HepG2 (cell line): ENCODE data around the gene ETS2. TPM values are rescaled to one million over a fixed set of nuclear protein-coding genes. Genes with fewer than 3 reads are reported as not detected.

Source experiments
- GFI1 ChIP-seq: sonication (generic); formaldehyde crosslinking; IDR thresholded peaks from 2 replicates; pipeline ENCODE4 v1.5.0; 2020; ENCODE audit warnings: missing genetic modification reagents, mild to moderate bottlenecking, borderline replicate concordance
- IKZF4 ChIP-seq: sonication (generic); formaldehyde crosslinking; IDR thresholded peaks from 2 replicates; pipeline ENCODE4 v1.5.1; 2020; ENCODE audit warnings: borderline replicate concordance, mild to moderate bottlenecking, low read depth, missing genetic modification reagents; ENCODE audit errors: not compliant biosample characterization
- MAFG ChIP-seq: sonication (generic); formaldehyde crosslinking; IDR thresholded peaks from 2 replicates; pipeline ENCODE4 v1.5.1; 2020; ENCODE audit warnings: mild to moderate bottlenecking, missing genetic modification reagents
- MXD4 ChIP-seq: IDR thresholded peaks from 2 replicates; pipeline ENCODE4 v1.6.1; 2016; ENCODE audit warnings: mild to moderate bottlenecking, missing biosample characterization, missing genetic modification reagents
- RBFOX2 ChIP-seq: fragments of 200-400 bp; formaldehyde crosslinking; IDR thresholded peaks from 2 replicates; pipeline ENCODE4 v1.6.1; 2017; ENCODE audit warnings: low read depth, mild to moderate bottlenecking, low read length
- XBP1 ChIP-seq: sonication (generic); formaldehyde crosslinking; IDR thresholded peaks from 2 replicates; pipeline ENCODE4 v1.5.0; 2020; ENCODE audit warnings: missing genetic modification reagents
- ZNF207 ChIP-seq: fragments of 450-650 bp; IDR thresholded peaks from 2 replicates; pipeline ENCODE4 v1.6.1; 2016; ENCODE audit warnings: antibody characterized with exemption, borderline replicate concordance
- ZNF501 ChIP-seq: sonication (generic); formaldehyde crosslinking; IDR thresholded peaks from 2 replicates; pipeline ENCODE4 v1.5.1; 2020; ENCODE audit warnings: mild to moderate bottlenecking, moderate library complexity, missing genetic modification reagents
- ZNF543 ChIP-seq: sonication (generic); formaldehyde crosslinking; IDR thresholded peaks from 2 replicates; pipeline ENCODE4 v1.4.0; 2020; ENCODE audit warnings: mild to moderate bottlenecking, missing genetic modification reagents
- ZNF546 ChIP-seq: sonication (generic); formaldehyde crosslinking; conservative IDR thresholded peaks from 2 replicates; pipeline ENCODE4 v1.8.1; 2023; ENCODE audit warnings: mild to moderate bottlenecking, missing genetic modification reagents
- polyA plus RNA-seq, 8 experiments: library from polyadenylated mRNA; depleted of rRNA in 3 of 8; stranded (reverse) in 7 of 8; unstranded in 1 of 8; fragments of >200 nt; fragmentation: Illumina TruSeq in 4 of 8; extraction: Trizol in 4 of 8; gene quantifications; 2 replicates each; pipeline versions ENCODE4 v1.2.1 to v1.2.3, GENCODE V29; 2011 to 2016; ENCODE audit warnings: low read depth in 4 of 8, missing spikeins in 1 of 8, mixed read lengths in 1 of 8; ENCODE audit not compliant: insufficient read depth in 1 of 8
- total RNA-seq, 5 experiments: library from RNA; depleted of rRNA; stranded (reverse); fragments of >200 nt; fragmentation: Illumina TruSeq; extraction: Trizol; gene quantifications; 2 replicates each; pipeline ENCODE4 v1.2.3, GENCODE V29; 2016; ENCODE audit warnings: low read depth in 1 of 5
- TF ChIP-seq, protein P1 (sequence below): sonication (generic); formaldehyde crosslinking; IDR thresholded peaks from 2 replicates; pipeline ENCODE4 v1.4.0; 2020; ENCODE audit warnings: mild to moderate bottlenecking, missing genetic modification reagents
- TF ChIP-seq, protein P2 (sequence below): IDR thresholded peaks from 2 replicates; pipeline ENCODE4 v1.6.1; 2016; ENCODE audit warnings: missing biosample characterization, missing genetic modification reagents, low read depth
- TF ChIP-seq, protein P3 (sequence below): sonication (generic); formaldehyde crosslinking; IDR thresholded peaks from 2 replicates; pipeline ENCODE4 v1.4.0; 2020; ENCODE audit warnings: missing genetic modification reagents, borderline replicate concordance
- TF ChIP-seq, protein P4 (sequence below): sonication (generic); formaldehyde crosslinking; IDR thresholded peaks from 2 replicates; pipeline ENCODE4 v1.4.0; 2020; ENCODE audit warnings: missing genetic modification reagents

The ETS2 gene
- total and polyA plus RNA-seq, 2 of the 13 experiments (the other 11 are each of a cell fraction or from before 2014, with no cell fraction given) = 24.6 to 64.4 TPM

DNA sequence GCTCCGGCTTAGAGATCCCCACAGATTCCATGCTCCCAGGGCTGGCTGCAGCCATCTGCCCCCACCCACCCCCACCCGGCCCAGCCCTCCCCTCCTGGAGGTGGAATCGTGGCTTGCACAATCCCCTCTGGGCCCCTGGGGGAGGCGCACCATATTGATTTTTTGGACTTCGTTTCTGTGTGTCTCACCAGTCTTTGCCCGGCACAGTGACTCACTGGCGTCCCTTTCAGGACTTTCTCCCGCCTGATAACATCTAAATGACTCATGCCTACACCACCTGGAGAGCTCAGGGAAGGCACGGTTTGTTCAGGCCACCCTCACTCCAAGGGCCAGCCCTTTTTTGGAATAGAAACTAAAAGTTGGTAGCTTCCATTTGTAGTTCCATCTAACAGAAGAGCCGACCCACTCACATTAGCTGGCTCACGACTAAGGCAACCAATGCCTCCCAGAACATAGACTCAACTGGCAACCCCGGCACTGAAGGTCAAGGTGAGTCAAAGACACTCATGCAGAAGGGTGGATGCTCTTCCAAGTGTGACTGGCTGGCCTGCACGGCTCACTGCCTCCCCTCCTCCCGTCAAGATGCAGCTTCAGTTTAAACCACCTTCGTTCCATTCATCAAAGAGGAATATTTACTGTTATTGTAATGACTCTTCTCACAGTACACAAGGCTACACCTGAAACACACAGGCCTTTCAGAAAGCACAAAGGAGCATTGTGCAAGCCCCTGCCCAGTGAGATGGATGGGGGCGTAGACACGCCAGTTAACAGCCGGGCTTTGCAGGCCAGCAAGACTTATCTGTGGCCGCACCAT lies 18.1 kb upstream of the ETS2 start (continued):
- TF ChIP-seq MAFG (CRISPR knock-in tag) (no peak), ZNF501 (CRISPR knock-in tag) (peak; percentile 90), RBFOX2 (no peak), GFI1 (CRISPR knock-in tag) (peak; percentile 36; the same call in 1 of the 2 replicates), ZNF207 (no peak), ZNF546 (CRISPR knock-in tag) (no peak), IKZF4 (CRISPR knock-in tag) (no peak), ZNF543 (CRISPR knock-in tag) (no peak), XBP1 (CRISPR knock-in tag) (no peak), MXD4 (CRISPR knock-in tag) (no peak)
- TF ChIP-seq, protein P1, sequence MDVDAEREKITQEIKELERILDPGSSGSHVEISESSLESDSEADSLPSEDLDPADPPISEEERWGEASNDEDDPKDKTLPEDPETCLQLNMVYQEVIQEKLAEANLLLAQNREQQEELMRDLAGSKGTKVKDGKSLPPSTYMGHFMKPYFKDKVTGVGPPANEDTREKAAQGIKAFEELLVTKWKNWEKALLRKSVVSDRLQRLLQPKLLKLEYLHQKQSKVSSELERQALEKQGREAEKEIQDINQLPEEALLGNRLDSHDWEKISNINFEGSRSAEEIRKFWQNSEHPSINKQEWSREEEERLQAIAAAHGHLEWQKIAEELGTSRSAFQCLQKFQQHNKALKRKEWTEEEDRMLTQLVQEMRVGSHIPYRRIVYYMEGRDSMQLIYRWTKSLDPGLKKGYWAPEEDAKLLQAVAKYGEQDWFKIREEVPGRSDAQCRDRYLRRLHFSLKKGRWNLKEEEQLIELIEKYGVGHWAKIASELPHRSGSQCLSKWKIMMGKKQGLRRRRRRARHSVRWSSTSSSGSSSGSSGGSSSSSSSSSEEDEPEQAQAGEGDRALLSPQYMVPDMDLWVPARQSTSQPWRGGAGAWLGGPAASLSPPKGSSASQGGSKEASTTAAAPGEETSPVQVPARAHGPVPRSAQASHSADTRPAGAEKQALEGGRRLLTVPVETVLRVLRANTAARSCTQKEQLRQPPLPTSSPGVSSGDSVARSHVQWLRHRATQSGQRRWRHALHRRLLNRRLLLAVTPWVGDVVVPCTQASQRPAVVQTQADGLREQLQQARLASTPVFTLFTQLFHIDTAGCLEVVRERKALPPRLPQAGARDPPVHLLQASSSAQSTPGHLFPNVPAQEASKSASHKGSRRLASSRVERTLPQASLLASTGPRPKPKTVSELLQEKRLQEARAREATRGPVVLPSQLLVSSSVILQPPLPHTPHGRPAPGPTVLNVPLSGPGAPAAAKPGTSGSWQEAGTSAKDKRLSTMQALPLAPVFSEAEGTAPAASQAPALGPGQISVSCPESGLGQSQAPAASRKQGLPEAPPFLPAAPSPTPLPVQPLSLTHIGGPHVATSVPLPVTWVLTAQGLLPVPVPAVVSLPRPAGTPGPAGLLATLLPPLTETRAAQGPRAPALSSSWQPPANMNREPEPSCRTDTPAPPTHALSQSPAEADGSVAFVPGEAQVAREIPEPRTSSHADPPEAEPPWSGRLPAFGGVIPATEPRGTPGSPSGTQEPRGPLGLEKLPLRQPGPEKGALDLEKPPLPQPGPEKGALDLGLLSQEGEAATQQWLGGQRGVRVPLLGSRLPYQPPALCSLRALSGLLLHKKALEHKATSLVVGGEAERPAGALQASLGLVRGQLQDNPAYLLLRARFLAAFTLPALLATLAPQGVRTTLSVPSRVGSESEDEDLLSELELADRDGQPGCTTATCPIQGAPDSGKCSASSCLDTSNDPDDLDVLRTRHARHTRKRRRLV (CRISPR knock-in tag) = no peak
- TF ChIP-seq, protein P2, sequence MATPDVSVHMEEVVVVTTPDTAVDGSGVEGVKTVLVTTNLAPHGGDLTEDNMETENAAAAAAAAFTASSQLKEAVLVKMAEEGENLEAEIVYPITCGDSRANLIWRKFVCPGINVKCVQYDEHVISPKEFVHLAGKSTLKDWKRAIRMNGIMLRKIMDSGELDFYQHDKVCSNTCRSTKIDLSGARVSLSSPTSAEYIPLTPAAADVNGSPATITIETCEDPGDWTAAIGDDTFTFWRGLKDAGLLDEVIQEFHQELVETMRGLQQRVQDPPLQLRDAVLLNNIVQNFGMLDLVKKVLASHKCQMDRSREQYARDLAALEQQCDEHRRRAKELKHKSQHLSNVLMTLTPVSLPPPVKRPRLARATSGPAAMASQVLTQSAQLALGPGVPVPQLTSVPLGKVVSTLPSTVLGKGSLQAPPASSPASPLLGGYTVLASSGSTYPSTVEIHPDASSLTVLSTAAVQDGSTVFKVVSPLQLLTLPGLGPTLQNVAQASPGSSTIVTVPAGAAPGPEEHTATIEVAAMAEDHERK (CRISPR knock-in tag) = 0 out of 2 replicates have a peak, but pooled peaks have one; percentile 12
- TF ChIP-seq, protein P3, sequence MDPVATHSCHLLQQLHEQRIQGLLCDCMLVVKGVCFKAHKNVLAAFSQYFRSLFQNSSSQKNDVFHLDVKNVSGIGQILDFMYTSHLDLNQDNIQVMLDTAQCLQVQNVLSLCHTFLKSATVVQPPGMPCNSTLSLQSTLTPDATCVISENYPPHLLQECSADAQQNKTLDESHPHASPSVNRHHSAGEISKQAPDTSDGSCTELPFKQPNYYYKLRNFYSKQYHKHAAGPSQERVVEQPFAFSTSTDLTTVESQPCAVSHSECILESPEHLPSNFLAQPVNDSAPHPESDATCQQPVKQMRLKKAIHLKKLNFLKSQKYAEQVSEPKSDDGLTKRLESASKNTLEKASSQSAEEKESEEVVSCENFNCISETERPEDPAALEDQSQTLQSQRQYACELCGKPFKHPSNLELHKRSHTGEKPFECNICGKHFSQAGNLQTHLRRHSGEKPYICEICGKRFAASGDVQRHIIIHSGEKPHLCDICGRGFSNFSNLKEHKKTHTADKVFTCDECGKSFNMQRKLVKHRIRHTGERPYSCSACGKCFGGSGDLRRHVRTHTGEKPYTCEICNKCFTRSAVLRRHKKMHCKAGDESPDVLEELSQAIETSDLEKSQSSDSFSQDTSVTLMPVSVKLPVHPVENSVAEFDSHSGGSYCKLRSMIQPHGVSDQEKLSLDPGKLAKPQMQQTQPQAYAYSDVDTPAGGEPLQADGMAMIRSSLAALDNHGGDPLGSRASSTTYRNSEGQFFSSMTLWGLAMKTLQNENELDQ (CRISPR knock-in tag) = no peak
- TF ChIP-seq, protein P4, sequence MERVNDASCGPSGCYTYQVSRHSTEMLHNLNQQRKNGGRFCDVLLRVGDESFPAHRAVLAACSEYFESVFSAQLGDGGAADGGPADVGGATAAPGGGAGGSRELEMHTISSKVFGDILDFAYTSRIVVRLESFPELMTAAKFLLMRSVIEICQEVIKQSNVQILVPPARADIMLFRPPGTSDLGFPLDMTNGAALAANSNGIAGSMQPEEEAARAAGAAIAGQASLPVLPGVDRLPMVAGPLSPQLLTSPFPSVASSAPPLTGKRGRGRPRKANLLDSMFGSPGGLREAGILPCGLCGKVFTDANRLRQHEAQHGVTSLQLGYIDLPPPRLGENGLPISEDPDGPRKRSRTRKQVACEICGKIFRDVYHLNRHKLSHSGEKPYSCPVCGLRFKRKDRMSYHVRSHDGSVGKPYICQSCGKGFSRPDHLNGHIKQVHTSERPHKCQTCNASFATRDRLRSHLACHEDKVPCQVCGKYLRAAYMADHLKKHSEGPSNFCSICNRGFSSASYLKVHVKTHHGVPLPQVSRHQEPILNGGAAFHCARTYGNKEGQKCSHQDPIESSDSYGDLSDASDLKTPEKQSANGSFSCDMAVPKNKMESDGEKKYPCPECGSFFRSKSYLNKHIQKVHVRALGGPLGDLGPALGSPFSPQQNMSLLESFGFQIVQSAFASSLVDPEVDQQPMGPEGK = peak; percentile 97
